Hepatocyte (in vitro differentiated cells): ENCODE results near the gene PCLO.

Source experiments
- EZH2 ChIP-seq: fragments of 200-600 bp; sonication (generic); IDR thresholded peaks from 2 replicates; pipeline ENCODE4 v1.6.1; 2016; ENCODE audit warnings: antibody characterized with exemption, mild to moderate bottlenecking, borderline replicate concordance
- EZH2phosphoT487 ChIP-seq: fragments of 200-600 bp; sonication (generic); IDR thresholded peaks from one replicate; pipeline ENCODE4 v1.6.1; 2018; ENCODE audit warnings: antibody characterized with exemption, mild to moderate bottlenecking, low read depth, moderate library complexity; ENCODE audit not compliant: unreplicated experiment, severe bottlenecking
- TF ChIP-seq, protein P1 (sequence below): fragments of 200-600 bp; sonication (generic); IDR thresholded peaks from 2 replicates; pipeline ENCODE4 v1.5.1; 2016; ENCODE audit warnings: antibody characterized with exemption, mild to moderate bottlenecking; ENCODE audit not compliant: poor library complexity

DNA sequence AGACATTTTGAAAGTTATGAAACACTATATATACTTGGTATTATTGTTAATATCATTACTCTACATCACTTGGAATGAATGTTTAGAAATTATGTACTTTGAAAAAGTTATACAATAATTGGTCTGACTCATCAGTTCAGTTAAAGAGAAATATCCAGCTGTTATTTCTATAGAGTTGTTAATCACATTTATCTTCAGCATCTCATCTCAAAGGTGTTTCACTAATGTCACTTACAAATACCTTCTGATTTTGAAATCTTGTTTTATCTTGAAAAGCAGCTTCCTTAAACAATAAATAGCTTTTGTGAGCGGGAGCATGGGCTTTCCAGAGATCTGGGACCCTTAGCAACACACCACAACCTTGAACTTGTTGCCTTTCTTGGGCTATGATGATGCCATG lies 205.2 kb downstream of the PCLO start:
- TF ChIP-seq EZH2 = no peak
- TF ChIP-seq, protein P1, sequence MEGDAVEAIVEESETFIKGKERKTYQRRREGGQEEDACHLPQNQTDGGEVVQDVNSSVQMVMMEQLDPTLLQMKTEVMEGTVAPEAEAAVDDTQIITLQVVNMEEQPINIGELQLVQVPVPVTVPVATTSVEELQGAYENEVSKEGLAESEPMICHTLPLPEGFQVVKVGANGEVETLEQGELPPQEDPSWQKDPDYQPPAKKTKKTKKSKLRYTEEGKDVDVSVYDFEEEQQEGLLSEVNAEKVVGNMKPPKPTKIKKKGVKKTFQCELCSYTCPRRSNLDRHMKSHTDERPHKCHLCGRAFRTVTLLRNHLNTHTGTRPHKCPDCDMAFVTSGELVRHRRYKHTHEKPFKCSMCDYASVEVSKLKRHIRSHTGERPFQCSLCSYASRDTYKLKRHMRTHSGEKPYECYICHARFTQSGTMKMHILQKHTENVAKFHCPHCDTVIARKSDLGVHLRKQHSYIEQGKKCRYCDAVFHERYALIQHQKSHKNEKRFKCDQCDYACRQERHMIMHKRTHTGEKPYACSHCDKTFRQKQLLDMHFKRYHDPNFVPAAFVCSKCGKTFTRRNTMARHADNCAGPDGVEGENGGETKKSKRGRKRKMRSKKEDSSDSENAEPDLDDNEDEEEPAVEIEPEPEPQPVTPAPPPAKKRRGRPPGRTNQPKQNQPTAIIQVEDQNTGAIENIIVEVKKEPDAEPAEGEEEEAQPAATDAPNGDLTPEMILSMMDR = no peak
- TF ChIP-seq EZH2phosphoT487 = no peak
